Measurements from ENCODE around the gene CSNK1G1.
A peak's percentile ranks its signal among the peaks of the same experiment; 100 is the strongest.

Gene CSNK1G1

GRCh38 chr15:64157599-64158125, 198.3 kb downstream of the CSNK1G1 start:
- no peak overlapping the region for H3K4me3 ChIP-seq (ENCODE audit: low read length)
- no peak for TF ChIP-seq ZNF274 (IDR thresholded peaks at IDR 0.05; ENCODE audit: low read depth, low read length)

- TF ChIP-seq ZNF274 (IDR thresholded peaks at IDR 0.05; ENCODE audit: low read depth, low read length): no peak
Observed at GRCh38 chr15:64156652-64157331, 199.2 kb downstream of the CSNK1G1 start.

GRCh38 chr15:64155802-64156651, 199.9 kb downstream of the CSNK1G1 start:
- H3K4me3 ChIP-seq (ENCODE audit: low read length): no peak overlapping the region
- TF ChIP-seq ZNF274 (IDR thresholded peaks at IDR 0.05; ENCODE audit: low read depth, low read length): no peak

More at GRCh38 chr15:64156652-64157331, 199.2 kb downstream of the CSNK1G1 start:
- no peak overlapping the region for H3K4me3 ChIP-seq (ENCODE audit: low read length)

GRCh38 chr15:64153480-64154367, 202.2 kb downstream of the CSNK1G1 start:
- no peak for TF ChIP-seq ZNF274 (IDR thresholded peaks at IDR 0.05; ENCODE audit: low read depth, low read length)
- peak overlapping the region; percentile 77; the same call in 1 of the 2 replicates for H3K4me3 ChIP-seq (ENCODE audit: low read length)

GRCh38 chr15:64152507-64153387, 203.2 kb downstream of the CSNK1G1 start:
- TF ChIP-seq ZNF274 (IDR thresholded peaks at IDR 0.05; ENCODE audit: low read depth, low read length): no peak
- peak overlapping the region; percentile 77; the same call in 1 of the 2 replicates for H3K4me3 ChIP-seq (ENCODE audit: low read length)

GRCh38 chr15:64151727-64152506, 204.1 kb downstream of the CSNK1G1 start, which contains the start of gene SNX22:
SNX22 (plus strand) TSS chr15:64151731; CDS start chr15:64151776, 45 bp downstream.
- TF ChIP-seq ZNF274 (IDR thresholded peaks at IDR 0.05; ENCODE audit: low read depth, low read length): no peak
- H3K4me3 ChIP-seq (ENCODE audit: low read length): peak within 1 kb of the TSS; percentile 77

- TF ChIP-seq ZNF274 (IDR thresholded peaks at IDR 0.05; ENCODE audit: low read depth, low read length): no peak
- no peak overlapping the region for H3K4me3 ChIP-seq (ENCODE audit: low read length)
Observed at GRCh38 chr15:64149893-64150578, 205.9 kb downstream of the CSNK1G1 start.

- H3K4me3 ChIP-seq (ENCODE audit: low read length): no peak overlapping the region
Observed at GRCh38 chr15:64149424-64149823, 206.5 kb downstream of the CSNK1G1 start.

GRCh38 chr15:64148581-64148980, 207.4 kb downstream of the CSNK1G1 start:
- no peak for TF ChIP-seq ZNF274 (IDR thresholded peaks at IDR 0.05; ENCODE audit: low read depth, low read length)
- no peak overlapping the region for H3K4me3 ChIP-seq (ENCODE audit: low read length)

More at GRCh38 chr15:64149424-64149823, 206.5 kb downstream of the CSNK1G1 start:
- TF ChIP-seq ZNF274 (IDR thresholded peaks at IDR 0.05; ENCODE audit: low read depth, low read length): no peak

- H3K4me3 ChIP-seq (ENCODE audit: low read length): no peak overlapping the region
- TF ChIP-seq ZNF274 (IDR thresholded peaks at IDR 0.05; ENCODE audit: low read depth, low read length): no peak
Observed at GRCh38 chr15:64148168-64148567, 207.8 kb downstream of the CSNK1G1 start.

GRCh38 chr15:64146885-64147681, 208.9 kb downstream of the CSNK1G1 start:
- H3K4me3 ChIP-seq (ENCODE audit: low read length): no peak overlapping the region
- no peak for TF ChIP-seq ZNF274 (IDR thresholded peaks at IDR 0.05; ENCODE audit: low read depth, low read length)
